ENCODE data around the gene TRIM54.
"Not testable (repeated sequence)": the region's sequence is repeated elsewhere in the genome, so short reads cannot be mapped to it uniquely, and the experiment has no call there.

The TRIM54 gene

DNA sequence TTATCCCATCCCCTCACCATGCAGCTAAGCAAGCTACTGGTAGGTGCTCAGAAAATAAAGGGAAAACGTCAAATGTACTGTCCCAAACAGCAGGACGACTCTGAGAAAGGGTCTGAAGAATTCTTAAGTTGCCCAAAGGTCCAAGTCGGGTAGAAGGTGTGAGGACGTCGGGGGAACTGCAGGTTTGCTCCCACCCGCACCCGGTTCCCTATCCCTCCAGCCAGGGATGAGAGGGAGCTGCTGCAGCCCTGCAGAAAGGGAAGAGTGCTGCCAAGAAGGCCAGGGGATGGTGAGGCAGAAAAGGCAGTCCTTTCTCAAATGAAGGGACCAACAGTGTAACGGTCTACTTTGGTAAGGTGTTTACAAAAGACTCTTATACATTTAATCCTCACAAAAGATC, 32.9 kb downstream of the TRIM54 start:
- no peak for DNase-seq

DNA sequence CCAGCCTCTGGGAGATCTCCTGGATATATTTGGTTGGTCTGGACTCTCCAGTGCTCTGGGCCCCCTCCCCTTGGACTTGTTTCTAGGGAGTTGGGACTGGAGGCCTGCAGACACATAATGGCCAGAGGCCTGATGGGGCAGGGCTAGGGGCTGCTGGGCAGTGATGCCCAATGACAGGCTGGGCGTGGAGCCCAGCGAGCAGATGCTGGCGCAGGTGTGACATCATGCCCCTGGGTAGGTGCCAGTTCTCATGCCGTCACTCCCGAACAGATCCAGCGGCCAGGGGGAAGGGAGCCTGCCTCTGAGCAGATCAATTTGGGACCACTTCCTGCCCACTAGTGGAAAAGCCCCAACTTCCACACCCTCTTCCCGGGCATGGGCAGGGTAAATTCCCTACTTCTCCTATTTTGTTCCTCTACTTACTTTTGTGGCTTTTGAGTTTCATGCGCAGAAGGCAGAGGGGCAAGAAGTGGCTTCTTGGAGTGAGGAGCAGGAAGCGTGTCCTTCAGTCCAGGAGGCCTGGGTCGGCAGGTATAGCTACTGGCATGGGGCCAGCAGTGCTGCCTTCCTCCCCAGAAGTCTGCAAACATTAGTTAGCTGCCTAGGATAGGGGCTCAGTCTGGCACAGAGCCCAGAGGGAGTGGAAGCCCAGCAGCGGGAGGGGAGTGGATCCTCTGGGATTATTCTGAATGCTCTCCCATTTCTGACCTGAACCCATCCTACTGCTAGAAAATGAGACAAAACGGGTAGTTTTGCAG, 34.6 kb downstream of the TRIM54 start:
- DNase-seq, result no peak

DNA sequence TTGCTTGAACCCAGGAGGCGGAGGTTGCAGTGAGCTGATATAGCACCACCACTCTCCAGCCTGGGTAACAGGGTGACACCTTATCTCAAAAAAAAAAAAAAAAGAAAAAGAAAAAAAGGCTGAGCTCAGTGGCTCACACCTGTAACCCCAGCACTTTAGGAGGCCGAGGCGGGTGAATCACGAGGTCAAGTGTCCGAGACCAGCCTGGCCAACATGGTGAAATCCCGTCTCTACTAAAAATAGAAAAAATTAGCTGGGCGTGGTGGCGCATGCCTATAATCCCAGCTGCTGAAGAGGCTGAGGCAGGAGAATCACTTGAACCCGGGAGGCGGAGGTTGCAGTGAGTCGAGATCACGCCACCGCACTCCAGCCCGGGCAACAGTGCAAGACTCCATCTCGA, 37.6 kb downstream of the TRIM54 start:
- not testable (repeated sequence) for DNase-seq

DNA sequence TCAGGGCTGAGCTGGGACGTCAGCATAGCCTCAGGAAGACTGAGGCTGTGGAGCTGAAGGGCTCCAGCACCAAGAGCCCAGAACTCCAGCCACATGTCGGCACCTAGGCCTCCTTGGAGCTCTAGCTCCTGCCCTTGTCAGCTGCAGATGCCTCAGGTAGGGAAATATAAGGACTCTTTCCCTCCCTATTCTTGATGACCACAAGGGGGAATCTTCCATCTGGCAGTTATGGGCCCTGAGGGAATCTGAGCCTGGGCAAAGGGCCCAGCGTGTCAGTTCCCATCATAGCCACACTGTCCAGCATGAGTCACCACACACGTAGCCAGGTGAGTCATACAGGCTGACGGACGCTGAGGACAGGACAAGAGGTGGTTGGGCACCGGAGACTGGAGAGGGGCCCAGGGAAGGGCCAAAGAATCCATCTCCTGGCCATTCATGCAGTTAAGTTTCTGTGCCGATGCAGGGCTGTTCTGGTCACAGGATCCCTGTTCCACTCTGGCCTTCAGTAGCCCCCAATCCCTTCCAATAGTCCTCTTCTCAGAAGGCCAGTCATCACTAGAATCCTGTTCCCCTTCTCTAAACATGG, 38.8 kb downstream of the TRIM54 start:
- no peak for DNase-seq

DNA sequence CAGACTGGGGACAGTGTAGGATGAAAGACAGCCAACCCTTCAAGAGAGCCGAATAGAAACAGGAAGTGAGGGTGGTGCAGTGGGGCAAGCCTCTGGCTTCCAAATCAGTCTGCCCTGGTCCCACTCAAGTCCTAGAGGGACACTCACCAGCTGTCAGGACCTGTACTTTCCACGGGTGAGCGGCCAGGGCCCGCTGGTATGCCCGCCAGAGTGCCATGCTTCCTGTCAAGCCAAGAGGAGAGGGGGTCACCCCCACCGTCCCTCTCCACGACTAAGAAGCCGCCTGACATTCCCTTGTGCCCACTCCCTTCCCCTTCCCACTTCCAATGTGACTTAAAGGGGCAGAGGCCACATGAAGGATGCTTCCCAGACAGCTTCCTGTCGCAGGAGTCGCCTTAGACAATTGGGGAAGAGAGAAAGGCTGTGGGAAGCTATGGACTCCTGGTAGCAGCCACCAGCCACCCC, 40.1 kb downstream of the TRIM54 start:
- DNase-seq, result no peak

GRCh38 chr2:27322766-27323595, 40.8 kb downstream of the TRIM54 start, which contains the start of gene MPV17:
TSS of gene MPV17 (minus strand) at chr2:27323097. CDS start at chr2:27322517, 580 bp downstream.
- DNase-seq, result peak; percentile 74

GRCh38 chr2:27323596-27324285, 41.5 kb downstream of the TRIM54 start:
- DNase-seq, result no peak

- DNase-seq, result no peak
Measured at GRCh38 chr2:27324720-27325119, 42.5 kb downstream of the TRIM54 start.

DNA sequence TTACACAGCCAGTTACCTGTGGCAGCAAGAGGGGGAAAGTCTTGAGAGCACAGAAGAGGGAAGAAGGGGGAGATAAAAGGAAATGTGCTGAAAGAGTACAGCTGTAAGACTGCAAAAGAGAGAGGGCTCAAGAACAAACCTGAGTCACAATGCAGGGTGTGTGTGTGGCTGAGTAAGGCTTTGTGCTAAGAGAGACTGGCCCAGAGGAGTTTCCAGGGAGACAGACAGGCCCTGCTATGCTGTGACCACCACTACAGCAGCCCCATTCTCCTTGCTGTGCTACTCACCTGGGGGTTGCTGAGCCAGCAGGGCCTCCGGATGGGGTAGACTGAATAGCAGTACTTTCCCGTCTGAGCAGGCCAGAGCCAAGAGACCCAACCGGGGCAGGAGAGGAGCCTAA, 53.1 kb downstream of the TRIM54 start:
- DNase-seq, result no peak

DNA sequence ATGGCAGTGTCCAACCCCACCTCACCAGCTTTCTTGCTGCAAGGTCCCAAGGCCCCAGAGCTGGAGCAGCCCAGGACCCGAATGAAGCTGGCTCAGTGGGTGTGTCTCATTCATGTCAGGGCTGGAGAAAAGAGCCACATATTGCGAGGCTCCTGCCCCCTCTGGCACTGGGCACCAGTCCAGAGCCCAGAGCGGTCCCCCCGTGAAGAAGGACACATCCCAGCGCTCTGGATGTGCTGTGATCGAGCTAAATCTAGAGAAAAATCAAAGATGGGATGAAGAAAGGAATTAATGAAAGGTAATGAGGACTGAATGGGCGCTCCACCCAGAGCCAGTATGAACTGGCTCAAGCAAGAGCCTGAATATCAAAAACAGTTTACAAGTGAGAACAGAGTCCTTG, 53.9 kb downstream of the TRIM54 start:
- DNase-seq, result no peak

DNA sequence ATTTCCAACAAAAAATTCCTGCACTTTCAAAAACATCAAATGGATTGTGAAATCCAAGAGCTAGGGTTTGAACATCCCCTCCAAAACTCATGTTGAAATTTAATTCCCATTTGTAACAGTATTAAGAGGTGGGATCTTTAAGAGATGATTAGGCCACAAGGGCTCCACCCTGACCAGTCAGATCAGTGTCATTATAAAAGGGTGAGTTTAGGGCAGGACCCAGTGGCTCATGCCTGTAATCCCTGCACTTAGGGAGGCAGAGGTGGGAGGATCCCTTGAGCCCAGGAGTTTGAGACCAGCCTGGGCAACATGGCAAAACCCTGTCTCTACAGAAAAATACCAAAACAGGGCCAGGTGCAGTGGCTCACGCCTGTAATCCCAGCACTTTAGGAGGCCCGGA, 65.4 kb downstream of the TRIM54 start:
- no peak for DNase-seq

- no peak for DNase-seq
Measured at GRCh38 chr2:27350106-27350693, 68.0 kb downstream of the TRIM54 start.

DNA sequence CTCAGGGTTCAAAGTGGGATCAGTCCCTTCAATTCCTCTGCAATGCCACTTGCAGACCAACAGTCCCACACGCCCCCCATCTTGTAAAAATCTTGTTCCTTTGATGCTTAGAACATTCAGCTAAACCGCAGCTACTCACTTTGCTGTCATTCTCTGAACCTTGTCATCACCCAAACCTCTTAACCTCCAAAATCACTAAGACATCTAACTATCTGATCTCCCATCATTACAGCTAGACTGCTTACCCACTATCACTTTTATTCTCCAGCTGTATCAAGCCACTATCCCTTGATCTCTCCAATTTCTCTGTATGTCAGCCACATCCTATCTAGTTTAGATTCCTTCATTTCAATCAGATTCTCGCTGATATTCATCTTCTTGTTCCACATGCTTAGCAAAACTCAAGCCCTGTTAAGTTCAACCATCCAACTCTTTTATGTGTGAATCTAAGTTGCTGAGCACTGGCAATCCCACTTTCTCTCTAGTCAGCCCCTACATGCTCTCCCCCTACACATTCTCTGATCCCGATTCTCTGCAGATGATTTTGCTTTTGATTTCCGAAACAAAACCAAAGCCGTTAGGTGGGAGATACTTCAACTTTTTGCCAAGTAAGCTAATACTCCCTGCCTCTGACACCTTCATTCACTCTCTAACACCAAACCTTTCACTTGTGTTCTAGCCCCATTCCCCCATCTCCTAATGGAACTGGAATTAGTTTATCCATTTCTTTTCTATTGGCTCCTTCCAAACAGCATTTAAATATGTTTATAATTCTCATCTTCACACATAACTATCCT, 69.8 kb downstream of the TRIM54 start:
- no peak for DNase-seq

- not testable (repeated sequence) for DNase-seq
Measured at GRCh38 chr2:27353386-27353761, 71.1 kb downstream of the TRIM54 start.

DNA sequence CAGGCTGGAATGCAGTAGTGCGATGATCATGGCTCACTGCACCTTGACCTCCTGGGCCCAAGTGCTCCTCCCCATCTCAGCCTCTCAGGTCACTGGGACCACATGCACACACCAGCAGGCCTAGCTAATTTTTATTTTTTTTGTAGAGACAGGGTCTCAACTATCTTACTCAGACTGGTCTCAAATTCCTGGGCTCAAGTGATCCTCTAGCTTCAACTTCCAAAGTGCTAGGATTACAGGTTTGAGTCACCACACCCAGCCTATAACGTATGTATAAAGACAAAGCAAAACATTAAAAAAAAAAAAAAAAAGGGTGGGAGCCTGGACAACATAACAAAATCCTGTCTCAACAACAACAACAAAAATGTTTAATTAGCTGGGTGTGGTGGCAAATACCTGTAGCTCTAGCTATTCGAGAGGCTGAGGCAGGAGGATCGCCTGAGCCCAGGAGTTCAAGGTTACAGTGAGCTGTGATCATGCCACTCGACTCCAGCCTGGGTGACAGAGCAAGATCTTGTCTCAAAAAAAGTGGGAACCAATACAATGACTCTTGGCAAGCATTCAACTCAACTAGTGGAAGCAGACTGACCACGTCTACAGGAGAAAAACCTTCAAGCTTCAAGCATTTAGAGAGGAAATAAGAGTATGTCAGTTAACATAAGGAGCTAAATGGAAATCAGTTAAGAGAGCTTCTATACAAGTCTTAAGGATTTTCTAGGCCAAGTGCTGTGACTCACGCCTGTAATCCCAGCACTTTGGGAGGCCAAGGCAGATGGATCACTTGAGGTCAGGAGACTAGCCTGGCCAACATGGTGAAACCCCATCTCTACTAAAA, 71.8 kb downstream of the TRIM54 start:
- DNase-seq, result no peak

GRCh38 chr2:27354597-27354927, 72.3 kb downstream of the TRIM54 start:
- DNase-seq, result no peak

DNA sequence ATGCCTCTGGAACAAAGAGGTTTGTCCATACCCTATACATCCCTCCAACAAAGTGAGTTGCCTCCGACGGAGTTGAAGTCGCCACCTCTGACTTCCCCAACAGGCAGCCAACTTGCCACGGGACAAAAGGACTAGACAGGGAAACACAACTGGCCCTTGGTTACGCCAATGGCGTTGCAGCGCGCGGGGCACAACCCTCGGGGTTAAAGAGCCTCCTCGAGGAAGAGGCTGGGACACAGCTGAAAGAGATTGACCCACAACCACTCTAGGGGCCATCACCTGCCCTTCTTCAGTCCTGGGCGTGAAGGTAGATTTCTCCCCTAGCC, 73.8 kb downstream of the TRIM54 start:
- DNase-seq, result peak; percentile 58

- DNase-seq, result peak; percentile 84
Measured at GRCh38 chr2:27356382-27357181, 74.4 kb downstream of the TRIM54 start, which contains the start of gene GTF3C2. TSS of gene GTF3C2 (minus strand) at chr2:27356764. CDS start at chr2:27343554, 13,210 bp downstream.
